NCI-H1092 (cell line): ENCODE measurements around the gene MOGAT3.
"Not testable (repeated sequence)": the region's sequence is repeated elsewhere in the genome, so short reads cannot be mapped to it uniquely, and the experiment has no call there.

Experiments
- DNase-seq: peaks from one replicate; lab custom pipeline; 2025; lab: John Stamatoyannopoulos, UW

The MOGAT3 gene

DNA sequence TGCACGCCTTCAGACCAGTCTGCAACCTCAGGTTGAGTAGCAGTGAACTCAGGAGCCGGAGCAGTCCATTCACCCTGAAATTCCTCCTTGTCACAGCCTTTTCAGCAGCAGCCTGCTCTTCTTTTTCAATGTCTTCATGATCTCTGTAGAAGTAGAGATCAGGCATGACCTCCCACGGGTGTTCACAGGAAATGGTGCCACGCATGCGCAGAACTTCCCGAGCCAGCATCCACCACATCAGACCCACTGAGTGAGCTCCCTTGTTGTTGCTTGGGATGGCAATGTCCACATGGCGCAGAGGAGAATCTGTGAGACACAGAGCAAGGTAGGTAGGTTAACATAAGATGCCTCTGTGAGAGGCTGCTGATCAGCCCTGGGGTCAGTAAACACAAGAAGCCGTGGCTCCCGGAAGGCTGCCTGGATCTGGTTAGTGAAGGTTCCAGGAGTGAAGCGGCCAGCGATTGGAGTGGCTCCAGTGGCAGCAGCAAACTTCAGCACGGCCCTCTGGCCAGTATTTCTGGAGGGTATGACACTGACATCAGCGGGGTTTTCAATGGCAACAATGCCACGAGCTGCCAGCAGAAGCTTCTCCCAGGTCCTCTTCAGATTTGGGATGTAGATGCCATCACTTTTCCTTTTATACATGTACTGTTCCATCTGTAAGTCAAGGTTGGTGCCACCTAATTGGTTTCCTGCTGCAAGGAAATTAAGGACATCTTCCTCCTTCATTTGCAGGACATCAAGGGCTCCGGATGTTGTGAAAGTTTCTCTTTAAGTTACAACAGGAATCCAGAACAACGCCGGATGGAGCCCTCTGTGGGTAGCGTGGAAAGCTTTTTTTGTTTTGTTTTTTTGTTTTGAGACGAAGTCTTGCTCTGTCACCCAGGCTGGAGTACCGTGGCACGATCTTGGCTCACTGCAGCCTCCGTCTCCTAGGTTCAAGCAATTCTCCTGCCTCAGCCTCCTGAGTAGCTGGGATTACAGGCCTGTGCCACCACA is 3.2 kb upstream of the MOGAT3 start:
- not testable (repeated sequence) for DNase-seq

DNA sequence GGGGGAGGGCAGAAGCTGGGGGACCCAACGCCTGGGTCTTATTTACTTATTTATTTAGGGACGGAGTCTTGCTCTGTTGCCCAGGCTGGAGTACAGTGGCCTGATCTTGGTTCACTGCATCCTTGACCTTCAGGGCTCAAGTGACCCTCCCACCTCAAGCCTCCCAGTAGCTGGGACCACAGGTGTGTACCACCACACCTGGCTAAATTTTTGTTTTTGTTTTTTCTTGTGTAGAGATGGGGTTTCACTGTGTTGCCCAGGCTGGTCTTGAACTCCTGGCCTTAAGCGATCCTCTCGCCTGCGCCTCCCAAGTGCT is 1.7 kb upstream of the MOGAT3 start:
- no peak for DNase-seq

DNA sequence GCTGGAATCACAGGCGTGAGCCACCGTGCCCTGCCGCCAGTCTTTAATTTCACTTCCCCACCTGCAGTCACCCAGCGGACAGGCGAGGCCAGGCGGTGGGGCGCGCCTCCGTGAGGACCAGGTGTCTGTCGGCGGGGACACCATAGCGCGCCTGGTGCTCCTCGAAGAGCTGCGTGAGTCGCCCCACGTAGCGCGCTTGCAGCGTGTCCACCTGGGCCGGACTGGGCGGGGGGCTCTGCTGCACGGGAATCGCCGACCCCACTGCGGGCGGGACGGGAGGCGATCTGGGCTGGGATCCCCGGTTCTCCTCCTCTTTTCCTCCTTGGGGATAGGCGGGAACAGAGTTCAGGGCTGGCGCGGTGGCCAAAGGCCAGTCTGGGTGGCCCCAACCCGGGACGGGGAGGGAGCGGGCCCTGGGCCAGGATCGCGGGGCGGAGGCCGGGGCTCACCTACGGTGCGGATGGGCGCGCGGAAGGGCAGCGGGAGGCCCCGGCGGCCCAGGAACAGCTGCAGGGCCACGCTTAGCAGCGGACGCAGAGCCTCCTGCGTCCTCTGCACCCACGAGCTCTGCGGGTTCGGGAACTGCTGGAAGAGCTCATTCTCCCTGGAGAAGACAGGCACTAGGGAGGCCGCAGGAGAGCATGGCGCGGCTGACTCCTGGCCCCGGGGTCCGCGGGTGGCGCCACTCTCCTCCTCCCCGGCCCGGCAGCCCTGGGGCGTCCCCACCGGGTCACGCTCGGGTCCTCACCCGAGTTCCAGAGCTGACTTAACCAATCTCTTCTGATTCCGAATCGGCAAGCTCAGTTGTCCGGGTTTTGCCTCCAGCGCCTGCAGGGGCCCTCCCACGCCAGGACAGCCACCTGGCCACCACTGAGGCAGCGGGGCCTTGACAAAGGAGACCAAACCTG is 1.1 kb upstream of the MOGAT3 start:
- no peak for DNase-seq

DNA sequence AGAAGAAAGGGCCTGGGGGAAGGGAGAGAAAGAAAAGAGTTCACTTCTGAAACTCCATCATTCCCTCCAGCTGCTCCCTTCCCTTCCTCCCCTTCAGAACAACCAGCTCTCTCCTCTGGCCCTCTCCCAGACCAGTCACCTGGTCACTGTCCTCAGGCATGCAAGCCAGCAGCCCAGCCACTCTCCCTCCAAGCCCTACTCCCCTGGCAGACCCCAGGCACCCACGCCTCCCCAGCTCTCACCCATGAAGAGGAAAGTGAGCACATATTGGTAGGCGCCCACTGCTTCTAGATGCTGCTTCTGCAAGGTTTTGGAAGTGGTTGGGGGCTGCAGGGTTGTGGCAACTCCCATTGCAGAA is 353 bp downstream of the MOGAT3 start:
- DNase-seq: no peak

DNA sequence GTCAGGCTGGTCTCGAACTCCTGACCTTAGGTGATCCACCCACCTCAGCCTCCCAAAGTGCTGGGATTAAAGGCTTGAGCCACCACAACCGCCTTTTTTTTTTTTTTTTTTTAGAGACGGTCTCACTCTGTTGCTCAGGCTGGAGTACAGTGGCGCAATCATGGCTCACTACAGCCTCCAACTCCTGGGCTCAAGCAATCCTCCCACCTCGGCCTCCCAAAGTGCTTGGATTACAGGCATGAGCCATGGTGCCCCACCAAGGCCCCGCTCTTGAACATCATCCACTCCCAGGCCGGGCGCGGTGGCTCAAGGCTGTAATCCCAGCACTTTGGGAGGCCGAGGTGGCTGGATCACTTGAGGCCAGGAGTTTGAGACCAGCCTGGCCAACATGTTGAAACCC is 1.3 kb downstream of the MOGAT3 start:
- DNase-seq: not testable (repeated sequence)

DNA sequence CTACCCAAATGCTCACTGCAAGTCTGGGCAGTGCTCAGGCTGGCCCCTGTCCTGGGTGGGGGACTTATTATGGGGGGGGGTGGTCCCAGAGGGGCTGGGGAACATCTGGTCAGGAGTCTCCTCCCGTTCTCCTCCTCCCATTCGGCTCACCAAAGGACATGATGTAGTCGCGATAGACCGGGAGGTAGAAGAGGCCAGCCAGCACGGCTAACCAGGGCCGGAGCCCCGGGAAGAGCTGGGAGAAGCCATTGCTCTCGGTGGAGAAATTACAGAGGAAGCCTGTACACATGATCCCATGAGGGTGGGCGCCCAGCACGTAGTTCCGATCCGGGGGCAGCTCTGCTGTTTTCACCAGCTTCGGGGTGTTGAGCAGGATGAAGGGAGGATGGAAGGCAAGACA is 2.4 kb downstream of the MOGAT3 start:
- DNase-seq: no peak

DNA sequence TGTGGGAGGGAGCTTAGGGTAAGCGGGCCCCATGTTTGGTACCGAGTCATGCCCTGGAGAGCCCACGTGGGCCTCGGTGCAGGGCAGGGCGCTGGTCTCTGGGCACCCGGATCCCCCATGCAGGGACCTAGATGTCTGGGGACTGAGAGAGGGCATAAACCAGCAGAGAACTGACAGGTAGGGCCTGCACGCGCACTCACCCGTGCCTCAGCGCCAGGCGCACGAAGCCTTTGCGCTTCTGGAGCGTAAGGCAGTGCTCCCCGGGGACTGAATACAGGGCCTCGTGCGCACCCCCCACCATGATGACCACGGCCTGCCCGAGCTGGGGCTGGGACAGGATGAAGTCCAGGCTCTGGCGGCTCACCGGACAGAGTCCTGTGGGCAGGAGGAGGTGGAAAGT is 2.8 kb downstream of the MOGAT3 start:
- no peak for DNase-seq

DNA sequence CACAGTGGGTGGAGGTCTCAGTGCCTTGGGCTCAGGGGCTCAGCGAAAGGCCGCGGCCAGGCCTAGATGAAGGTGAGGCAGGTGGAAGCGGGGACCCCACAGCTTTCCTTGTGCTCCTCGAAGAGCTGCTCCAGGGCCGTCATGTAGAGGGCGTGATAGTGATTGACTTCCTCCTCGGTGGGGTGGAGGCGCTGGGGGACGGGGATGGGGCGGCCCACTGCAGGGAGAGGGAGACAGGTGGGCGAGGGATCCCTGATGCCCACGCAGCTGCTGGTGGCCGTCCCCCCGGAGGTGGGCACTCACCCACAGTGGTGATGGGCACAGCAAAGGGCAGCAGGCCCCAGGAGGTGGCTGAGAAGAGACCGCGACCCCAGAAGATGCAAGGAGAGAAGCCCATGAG is 5.0 kb downstream of the MOGAT3 start:
- DNase-seq: no peak

DNA sequence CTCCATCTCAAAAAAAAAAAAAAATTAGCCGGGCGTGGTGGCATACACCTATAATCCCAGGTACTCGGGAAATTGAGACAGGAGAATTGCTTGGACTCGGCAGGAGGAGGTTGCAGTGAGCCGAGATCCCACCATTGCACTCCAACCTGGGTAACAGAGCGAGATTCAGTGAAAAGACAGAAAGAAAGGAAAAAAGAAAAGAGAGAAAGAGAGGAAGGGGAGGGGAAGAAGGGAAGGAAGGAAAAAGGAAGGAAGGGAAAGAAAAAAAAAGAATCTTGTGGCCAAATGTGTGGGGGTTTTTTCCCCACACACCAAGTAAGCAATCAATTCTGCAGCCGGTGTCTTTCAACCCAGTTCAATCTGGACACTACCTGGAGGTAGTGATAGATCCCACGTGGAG is 11.7 kb downstream of the MOGAT3 start:
- DNase-seq: no peak

DNA sequence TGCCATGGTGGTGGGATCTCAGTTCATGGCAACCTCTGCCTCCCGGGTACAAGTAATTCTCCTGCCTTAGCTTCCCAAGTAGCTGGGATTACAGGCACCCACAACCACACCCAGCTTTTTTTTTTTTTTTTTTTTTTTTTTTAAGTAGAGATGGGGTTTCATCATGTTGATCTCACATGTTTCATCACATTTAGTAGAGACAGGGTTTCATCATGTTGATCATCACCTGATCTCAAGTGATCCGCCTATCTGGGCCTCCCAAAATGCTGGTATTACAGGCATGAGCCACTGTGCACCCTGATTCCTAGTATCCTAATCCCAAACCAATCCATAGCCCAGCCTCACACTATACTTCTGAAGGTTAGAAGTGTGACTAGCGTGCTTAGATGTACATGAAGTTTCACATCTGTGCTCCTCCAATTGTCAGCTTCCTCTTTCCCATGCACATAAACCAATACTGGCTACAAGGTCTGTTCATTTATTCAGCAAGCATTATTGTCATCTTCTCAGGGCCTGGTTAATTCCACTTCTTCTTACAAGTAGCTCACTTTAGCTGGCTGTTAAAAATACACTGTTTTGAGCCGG is 13.9 kb downstream of the MOGAT3 start:
- DNase-seq: no peak

DNA sequence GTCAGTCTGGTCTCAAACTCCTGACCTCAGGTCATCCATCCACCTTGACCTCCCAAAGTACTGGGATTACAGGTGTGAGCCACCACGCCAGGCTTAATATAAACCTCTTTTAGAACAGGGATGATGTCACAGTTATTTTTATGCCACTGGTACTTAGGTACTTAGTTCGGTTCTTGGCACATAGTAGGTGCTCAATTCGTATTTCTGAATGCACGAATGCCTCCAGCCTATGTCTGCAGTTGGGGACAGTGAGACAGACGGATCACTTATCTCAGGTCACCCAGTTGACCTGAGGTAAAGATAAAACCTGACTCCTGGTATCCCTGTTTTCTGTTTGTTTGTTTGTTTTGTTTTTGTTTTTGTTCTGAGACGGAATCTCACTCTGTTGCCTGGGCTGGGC is 14.6 kb downstream of the MOGAT3 start:
- no peak for DNase-seq

DNA sequence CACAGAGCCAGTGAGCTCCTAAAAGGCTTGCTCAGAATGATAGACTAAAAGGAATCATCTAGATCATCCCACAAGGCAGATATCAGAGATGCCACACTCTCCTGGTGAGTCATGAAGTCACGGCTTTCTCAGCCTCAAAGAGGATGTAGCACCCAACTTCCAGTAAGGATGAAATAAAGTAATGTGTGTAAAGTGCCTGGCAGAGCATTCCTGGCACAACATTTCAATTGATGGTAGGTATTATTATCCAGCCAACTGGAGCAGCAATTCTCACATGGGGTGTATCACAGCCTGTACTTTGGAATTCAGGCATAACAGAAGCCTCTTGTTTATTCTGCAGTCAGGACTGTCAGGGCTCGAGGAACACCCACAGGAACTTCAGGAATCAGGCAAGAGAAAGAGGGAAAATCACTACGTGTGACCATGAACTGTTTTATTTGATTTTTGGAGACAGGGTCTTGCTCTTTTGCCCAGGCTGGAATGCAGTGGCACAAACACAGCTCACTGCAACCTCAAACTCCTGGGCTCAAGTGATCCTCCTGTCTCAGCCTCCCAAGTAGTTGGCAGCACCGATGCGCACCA is 15.5 kb downstream of the MOGAT3 start:
- DNase-seq: no peak

DNA sequence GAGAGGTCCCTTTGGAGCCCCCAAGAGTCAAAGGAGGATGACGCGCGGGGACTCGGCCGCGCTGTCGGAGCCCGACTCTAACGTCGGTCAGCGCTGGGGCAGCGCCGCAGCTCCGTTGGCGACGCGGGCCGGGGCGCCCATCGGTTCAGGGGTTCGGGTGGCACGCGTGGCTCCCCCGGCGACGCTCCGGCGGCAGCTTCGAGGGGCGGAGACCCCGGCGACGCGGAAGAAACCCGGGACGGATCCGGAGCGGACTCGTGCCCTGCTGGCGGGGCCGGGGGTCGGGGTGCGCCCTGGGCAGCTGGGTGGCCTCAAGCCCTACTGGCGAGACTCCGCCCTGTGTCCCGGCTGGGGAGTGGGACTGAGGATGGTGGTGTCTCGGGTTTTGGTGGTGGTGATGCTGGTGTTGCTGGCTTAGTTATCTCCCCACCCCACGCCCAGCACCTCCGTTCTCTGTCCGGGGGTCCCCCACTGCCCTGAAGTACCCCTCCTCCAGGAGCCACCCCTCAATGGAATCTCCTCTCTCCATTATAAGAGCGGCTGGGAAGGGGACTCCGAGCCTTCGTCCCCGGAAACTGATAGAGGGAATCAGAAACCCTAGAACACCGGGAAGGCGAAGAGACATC is 20.6 kb downstream of the MOGAT3 start, which contains the start of gene NAT16:
Gene NAT16, minus strand, starts transcription at position 164 of the 626 bp plus-strand sequence. CDS start 5,486 bp downstream, outside the sequence.
- no peak for DNase-seq

DNA sequence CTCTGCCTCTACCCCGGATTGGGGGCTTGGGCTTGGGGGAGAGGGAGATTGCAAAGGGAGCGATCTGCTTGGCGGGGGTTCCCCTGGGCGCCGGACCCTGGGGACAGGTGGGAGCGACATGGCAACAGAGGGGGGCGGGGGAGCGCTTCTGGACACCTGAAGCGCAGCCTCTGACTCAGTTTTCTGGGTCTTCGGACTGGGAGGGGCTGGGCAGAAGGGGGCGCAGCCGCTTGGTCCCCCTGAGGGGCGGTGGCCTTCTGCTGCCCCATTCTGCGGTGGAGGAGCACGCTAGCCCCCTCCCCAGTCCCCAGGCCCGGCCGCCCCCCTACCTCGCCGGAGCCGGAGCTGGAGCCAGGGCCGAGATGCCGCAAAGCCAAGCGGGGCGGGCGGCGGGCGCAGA is 21.1 kb downstream of the MOGAT3 start:
- no peak for DNase-seq

DNA sequence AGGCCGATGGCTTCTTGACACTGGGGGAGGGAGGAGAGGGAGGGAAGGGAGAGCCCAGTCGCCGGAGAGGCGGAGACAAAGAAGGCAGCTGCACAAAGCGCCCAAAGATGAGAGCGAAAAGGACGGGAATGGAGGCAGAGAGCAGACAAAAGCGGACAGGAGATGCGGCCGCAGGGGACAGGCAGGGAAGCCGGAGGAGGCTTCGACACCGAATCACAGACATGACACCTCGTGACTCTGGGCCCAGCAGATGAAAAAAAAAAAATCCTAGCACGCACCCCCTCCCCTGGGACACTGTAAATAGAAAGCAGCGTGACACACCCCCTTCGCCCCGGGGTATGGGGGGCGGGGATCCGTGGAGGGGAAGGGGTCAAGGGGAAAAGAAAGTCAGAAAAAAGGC is 21.7 kb downstream of the MOGAT3 start:
- peak; percentile 29 for DNase-seq

DNA sequence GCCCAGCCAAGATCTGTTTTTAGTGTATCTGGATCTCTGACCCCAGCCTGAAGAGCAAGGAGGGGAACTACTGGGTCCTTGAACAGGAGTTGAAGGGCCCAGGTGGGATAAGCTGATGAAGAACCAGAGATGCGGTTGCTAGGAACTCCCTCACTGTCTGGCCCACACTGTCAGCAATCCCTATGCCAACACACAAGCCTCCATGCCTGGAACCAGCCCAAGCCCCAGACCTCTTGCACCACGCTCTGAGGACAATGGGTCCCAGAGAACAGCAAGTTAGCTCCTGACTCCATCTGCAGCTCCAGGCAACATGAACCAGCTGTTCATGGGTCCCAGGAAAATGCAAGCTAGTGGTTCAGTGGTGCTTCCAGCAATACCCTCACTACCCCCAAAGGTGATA is 23.2 kb downstream of the MOGAT3 start:
- DNase-seq: no peak

DNA sequence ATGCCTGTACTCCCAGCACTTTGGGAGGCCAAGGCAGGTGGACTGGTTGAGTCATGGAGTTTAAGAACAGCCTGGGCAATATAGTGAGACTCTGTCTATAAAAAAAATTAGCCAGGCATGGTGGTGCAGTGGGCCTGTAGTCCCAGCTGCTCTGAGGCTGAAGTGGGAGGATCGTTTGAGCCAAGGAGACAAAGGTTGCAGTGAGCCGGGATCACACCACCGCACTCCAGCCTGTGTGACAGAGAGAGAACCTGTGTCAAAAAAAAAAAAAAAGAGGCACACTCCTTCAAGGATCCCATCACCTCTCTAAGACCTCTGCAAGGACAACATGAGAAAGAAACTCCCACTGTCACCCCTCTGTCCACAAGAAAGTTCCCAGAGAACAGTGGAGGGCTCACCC is 25.2 kb downstream of the MOGAT3 start:
- DNase-seq: no peak

DNA sequence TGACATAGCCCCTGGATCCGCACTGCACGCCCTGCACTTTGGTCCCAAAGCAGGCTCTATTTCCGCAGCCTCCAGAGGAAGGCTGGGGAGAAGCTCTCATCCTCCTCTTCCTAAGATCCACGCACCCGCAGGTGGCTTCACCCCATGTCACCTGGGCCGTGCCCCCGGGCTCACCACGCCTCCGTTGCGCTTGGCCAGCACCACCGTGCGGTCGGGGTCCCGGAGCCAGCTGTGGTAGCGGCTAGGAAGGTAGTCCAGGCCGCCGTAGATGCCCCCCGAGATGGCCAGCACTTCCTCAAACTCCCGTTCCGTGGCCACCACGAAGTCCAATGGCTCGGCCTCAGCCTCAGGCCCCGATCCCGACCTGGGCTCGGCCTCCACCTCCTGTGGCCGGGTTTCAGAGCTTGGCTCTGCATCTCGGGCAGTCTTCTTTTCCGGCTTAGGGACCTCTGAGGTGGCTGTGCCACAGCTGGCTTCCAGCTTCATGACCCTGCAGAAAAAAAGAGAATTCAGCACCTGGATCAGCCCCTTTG is 26.4 kb downstream of the MOGAT3 start:
- DNase-seq: no peak

DNA sequence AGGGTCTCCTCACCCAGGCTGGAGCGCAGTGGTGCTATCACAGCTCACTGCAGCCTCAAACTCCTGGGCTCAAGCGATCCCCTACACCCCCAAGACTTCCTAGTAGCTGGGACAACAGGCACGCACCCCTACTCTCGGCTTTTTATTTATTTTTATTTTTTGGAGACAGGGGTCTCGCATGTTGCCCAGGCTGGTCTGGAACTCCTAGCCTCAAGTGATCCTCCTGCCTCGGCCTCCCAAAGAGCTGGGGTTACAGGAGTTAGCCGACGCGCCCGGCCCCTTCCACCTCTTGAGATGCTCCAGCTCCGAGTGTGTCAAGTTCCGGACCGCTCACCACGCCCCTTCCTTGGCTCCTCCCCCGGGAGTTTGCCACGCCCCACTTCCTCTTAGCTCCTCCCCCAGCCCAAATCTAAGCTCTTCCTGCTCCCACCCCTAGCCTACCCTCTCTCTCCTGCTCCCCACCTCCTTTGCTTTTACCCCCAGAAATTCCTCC is 27.0 kb downstream of the MOGAT3 start:
- DNase-seq: no peak

DNA sequence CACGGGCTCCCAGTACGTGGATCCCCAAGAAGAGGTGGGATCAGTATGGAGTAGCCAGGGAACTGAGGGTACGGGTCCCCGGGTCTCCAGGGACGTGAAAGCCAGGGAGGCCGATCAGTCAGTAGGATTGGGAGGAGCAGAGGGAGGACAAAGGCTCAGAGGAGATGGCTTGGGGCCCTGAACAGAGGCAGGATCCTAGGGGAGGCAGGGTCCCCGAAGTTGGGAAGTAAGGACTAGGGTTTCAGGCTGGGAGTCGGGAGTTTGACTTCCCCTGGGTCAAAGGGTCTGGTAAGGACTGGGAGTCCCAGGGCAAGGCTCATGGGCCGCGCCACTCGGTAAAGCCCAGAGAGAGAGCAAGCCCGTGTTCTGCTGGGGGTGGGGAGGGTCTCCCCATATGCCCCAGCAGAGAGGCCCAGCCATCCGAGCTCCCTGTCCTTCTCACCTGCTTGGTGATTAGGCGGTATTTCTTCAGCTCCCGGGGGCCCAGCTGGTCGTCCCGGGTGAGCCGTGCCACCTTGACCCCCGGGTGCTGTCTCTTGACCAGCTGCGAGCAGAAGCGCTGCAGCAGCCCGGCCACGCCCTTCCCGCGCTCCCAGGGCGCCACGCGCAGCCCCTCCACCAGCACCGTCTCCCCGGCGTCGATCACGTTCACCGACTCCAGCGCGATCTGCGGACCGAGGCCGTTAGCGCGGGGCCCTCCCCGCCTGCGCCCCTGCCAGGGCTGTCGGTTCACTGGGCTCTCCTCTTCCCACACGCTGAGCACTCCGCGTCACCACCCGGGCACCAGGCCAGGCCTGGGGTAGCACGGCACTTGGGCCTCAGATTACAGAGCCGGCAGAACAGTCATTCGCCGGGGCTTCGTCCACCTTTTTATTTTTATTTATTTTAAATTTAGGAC is 27.7 kb downstream of the MOGAT3 start:
- DNase-seq: peak; percentile 91
